HG02884 (cell line): ENCODE measurements around the gene PDPN.

Experiments used
- ATAC-seq: cut with Tn5 transposase; IDR thresholded peaks from one replicate; pipeline ENCODE4 v1.9.1; 2021; ENCODE audit warnings: mild to moderate bottlenecking, moderate library complexity; ENCODE audit not compliant: unreplicated experiment

The PDPN gene

DNA sequence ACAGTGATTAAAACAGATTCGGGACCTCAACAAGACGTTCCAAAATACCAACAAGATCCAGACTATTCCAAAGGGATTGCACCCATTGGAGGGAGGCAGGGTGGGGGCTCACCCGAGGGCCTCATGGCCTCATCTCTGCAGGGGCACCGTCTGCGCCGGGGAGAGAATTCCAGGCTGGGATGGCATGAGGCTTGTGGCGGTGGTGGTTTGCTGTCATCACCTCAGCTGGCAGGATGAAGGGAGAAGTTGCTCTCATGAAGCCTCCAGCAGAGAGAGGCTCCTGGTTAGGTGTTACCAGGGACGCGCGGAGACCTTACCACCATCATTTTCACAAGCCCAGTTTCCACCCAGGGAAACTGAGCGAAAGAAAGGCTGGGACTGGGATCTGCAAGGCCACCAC lies 6.7 kb upstream of the PDPN start:
- ATAC-seq, result no peak

GRCh38 chr1:13577846-13578245 lies 5.8 kb upstream of the PDPN start:
- no peak for ATAC-seq

GRCh38 chr1:13581446-13581845 lies 2.2 kb upstream of the PDPN start:
- ATAC-seq, result no peak

- ATAC-seq, result no peak
Measured at GRCh38 chr1:13582713-13583443, 754 bp upstream of the PDPN start.

GRCh38 chr1:13583966-13584791 lies 547 bp downstream of the PDPN start:
- no peak for ATAC-seq

GRCh38 chr1:13584876-13585611 lies 1.4 kb downstream of the PDPN start:
- no peak for ATAC-seq

DNA sequence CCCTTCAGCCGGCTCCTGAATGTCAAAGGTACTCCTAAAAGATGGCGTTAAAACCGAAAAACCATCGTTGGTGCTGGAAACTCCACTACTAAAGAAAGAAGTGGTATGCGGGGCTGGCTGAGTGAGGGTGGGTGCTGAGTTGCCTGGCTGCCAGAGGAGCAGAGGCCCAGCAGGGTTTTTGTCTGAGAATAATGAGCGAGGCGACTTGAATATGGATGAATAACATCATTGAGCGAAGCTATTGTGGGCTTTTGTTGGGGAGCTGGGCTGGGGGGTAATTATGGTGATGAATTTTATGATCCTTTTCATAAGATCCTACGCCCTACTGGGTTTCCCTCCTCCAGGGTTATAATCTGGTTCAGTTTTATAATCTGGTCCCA lies 2.0 kb downstream of the PDPN start:
- ATAC-seq, result no peak

DNA sequence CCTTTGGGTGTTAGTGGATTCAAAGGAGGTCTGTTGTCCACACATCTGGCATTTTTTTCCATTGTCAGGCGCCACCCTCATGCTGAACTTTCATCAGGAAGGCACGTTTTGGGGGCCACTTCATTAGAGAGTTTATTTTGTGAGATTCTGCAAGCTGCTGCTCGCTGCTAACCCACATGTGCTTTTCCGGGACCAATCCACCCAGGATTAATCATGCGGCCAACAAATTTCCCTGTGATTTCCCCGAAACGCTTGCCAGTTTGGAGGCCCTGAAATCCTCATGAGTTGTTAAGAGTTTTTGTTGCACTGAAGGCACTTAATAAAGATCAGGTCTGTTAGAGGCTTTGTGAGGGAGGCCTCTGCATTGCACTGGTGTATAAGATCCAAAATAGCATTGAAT lies 2.4 kb downstream of the PDPN start:
- ATAC-seq, result no peak

DNA sequence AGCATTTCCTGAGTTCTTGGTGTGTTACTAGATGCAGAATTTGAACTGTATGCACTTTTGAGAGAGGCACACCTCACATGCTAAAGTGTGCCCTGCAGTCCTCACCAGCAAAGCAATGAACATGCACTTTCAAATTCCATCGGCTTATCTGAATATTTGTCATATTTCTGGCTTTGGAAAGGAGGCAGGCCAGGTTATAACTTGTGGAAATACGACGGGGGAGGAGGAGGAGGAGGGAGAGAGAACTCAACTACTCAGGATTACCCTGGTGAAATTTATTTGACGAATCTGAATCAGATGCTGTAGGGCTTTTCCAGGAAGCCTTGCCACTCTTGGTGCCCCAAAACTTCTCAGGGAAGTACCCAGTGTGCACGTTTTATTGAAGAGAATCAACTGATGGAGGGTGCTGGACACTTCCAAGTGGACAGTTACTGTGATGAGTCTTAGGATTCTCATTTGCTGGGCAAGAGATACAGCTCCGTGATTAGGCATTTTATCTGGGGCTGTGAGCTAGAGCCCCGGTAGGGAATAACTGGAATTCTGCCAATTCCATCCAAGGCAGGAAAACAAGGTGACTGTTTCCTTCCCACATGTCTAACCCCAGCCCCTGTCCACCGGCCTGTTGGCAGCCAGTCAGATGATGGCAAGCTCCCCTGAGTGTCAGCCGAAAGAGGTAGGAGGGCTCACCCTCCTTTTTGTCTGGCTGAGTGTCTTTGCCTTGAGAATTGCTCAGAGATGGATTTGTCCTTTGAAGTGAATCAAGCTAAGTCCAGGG lies 3.8 kb downstream of the PDPN start:
- no peak for ATAC-seq

DNA sequence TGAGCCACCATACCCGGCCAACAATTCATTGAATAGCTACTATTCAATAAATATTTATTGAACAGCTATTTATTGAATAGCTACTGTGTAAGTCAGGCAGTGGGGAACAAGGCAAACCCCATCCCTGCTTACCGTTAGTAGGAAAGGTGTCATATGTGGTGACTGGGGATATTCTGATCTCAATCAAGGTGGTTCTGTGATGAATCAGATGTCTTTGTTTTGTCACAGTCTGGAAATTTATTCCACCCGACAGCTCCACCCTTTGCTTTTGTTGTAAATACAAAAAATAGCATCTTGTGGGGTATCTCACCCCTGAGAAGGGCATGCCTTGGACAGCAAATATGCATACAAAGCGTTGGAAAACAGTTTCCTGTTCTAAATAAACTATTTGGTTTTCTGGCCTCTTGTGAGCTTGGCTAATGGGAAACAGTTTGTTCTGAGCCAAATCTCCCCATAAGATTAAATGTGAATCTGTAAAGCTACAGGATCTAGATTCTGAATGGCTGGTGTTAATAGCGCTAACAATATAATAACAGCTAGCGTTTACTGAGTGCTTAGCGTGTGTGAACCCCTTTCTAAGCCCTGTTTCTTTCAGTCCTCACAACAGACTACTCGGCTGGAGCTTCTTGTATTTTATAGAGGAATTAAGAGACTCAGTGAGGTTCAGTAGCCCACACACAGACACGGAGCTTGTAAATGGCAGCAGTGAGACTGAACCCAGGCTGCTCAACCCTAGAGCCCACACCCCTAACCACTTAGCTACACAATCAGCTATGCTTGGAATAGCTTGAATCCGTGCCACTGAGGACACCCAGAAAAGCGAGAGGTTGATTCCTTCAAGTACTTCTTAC lies 5.5 kb downstream of the PDPN start:
- ATAC-seq, result no peak

GRCh38 chr1:13590486-13590885 lies 6.9 kb downstream of the PDPN start:
- ATAC-seq, result no peak

- no peak for ATAC-seq
Measured at GRCh38 chr1:13593511-13594131, 10.0 kb downstream of the PDPN start.

DNA sequence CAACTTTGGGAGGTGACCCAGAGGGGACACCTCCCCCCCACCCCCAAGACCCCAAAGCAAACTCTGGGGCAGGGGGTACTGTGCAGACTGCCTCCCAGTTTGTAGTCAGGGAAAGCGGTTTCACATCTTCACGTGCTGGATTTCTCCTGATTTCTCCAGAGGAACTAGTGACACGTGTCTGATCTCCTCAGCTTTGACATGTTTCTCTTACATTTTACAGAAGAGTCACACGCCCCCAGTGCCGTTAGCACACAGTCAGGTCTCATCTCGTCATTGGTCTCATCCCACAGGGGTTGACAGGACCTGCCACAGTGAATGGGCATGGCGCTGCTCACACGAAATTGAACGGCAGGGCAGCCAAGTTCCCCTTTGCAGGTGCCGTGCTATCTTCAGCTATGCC lies 11.8 kb downstream of the PDPN start:
- no peak for ATAC-seq

DNA sequence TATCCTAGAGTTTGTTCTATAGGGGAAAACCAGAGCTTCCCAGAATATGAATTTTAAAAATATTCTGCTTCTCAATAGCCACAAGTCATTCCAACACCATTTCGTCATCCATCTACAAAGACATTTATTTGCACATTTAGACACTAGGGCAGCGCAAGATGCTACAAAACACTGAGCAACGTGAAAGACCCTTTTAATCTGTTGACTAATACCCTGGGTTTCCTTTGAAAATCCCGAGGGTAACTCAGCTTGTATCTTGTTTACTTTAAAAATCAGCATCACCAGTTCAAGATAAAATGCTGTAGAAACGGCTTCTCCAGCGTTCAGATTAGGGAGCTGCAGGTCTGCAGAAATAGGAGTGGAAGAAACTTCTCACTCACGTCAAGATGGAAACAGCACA lies 13.5 kb downstream of the PDPN start:
- ATAC-seq, result no peak

GRCh38 chr1:13600762-13601453 lies 17.3 kb downstream of the PDPN start:
- no peak for ATAC-seq

DNA sequence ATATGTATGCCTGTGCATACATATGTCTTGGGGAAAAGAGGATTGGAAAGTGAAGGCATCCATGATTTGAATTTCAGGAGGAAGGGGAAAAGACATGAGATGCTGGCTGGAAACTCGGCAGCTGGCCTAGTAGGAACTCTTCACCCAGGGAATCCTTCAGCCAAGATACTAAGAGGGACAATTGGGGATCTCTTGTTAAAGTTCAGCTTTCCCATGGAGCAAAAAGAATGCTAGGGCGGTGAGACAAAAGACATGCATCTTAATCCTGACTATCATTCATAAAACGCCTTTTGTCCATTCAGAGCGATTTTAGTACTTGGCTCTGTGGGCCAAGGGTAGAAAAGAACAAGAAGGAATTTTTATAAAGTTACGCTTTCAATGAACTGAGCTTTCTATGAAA lies 20.5 kb downstream of the PDPN start:
- no peak for ATAC-seq

- ATAC-seq, result no peak
Measured at GRCh38 chr1:13604721-13605120, 21.1 kb downstream of the PDPN start.

GRCh38 chr1:13605159-13605558 lies 21.5 kb downstream of the PDPN start:
- no peak for ATAC-seq

DNA sequence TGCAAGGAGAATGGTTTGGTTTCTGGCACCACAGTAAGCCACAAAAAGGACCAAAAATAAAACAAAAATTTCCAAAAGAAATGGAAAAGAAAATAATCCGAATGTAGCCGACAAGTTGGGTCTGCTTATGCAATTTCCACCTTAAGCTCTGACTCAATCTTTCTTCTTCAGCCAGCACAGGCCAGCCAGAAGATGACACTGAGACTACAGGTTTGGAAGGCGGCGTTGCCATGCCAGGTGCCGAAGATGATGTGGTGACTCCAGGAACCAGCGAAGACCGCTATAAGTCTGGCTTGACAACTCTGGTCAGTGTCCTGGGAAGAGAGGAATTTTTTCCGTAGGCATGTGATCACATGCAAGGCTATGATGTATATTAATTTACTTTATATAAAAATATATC lies 23.4 kb downstream of the PDPN start:
- ATAC-seq, result no peak
